Measurements from ENCODE around the gene PHLPP1. TPM values are rescaled to one million over a fixed set of nuclear protein-coding genes. Genes with fewer than 3 reads are reported as not detected.

Gene PHLPP1
- total RNA-seq, 4 donors from 2014 or later, result 17.7 to 29.5 (median 25.5) TPM

GRCh38 chr18:62973689-62974088, 258.3 kb downstream of the PHLPP1 start:
- intact Hi-C loops (cut with DNase I; ENCODE audit: low total_unique reads) (no loop called here), in situ Hi-C loops (cut with MboI; ENCODE audit: low pct_ligation_motif_present in 1 of 4, low pct_unique_long_range_greater_than_20kb in 1 of 4, low sequenced_read_pairs in 3 of 4) (loop anchor here in 1 of 4 donors (25.0 kb wide), 1 partner anchor 261 kb away; the partner anchor contains the start of gene PHLPP1)
- Histone ChIP-seq H3K27ac (no peak overlapping the region), H3K4me1 (peaks cover 0 to 5% (median 0%) of the 10 kb centered on the region in 4 donors), H3K36me3 (peaks cover 0 to 5% (median 0%) of the 10 kb centered on the region in 4 donors), H3K9me3 (no peaks in the 10 kb centered on the region), H3K27me3 (no peaks in the 10 kb centered on the region), H3K4me3 (no peak overlapping the region)
- WGBS, 2 donors (ENCODE audit: low coverage in 1 of 2), result 87% methylated on average over 1 of the region's 1 CpG; no CpG with 5 or more reads in 1 of the 2 donors
- DNase-seq, result no peak
- TF ChIP-seq, protein P1, sequence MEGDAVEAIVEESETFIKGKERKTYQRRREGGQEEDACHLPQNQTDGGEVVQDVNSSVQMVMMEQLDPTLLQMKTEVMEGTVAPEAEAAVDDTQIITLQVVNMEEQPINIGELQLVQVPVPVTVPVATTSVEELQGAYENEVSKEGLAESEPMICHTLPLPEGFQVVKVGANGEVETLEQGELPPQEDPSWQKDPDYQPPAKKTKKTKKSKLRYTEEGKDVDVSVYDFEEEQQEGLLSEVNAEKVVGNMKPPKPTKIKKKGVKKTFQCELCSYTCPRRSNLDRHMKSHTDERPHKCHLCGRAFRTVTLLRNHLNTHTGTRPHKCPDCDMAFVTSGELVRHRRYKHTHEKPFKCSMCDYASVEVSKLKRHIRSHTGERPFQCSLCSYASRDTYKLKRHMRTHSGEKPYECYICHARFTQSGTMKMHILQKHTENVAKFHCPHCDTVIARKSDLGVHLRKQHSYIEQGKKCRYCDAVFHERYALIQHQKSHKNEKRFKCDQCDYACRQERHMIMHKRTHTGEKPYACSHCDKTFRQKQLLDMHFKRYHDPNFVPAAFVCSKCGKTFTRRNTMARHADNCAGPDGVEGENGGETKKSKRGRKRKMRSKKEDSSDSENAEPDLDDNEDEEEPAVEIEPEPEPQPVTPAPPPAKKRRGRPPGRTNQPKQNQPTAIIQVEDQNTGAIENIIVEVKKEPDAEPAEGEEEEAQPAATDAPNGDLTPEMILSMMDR (IDR thresholded peaks at IDR 0.05), result no peak
- TF ChIP-seq POLR2AphosphoS5 (IDR thresholded peaks at IDR 0.05) (no peak), POLR2A (IDR thresholded peaks at IDR 0.05) (no peak), EP300 (IDR thresholded peaks at IDR 0.05; ENCODE audit: low read depth) (no peak)

- TF ChIP-seq POLR2AphosphoS5 (IDR thresholded peaks at IDR 0.05) (no peak), EP300 (IDR thresholded peaks at IDR 0.05; ENCODE audit: low read depth) (no peak), POLR2A (IDR thresholded peaks at IDR 0.05) (no peak)
- TF ChIP-seq, protein P1 (IDR thresholded peaks at IDR 0.05), result no peak
- in situ Hi-C loops (cut with MboI; ENCODE audit: low pct_ligation_motif_present in 1 of 4, low pct_unique_long_range_greater_than_20kb in 1 of 4, low sequenced_read_pairs in 3 of 4), result loop anchor here in 1 of 4 donors (25.0 kb wide), 1 partner anchor 262 kb away; the partner anchor contains the start of gene PHLPP1
- no peaks in the 10 kb centered on the region for H3K9me3 ChIP-seq
- H3K27me3 ChIP-seq, result no peaks in the 10 kb centered on the region
- DNase-seq, result no peak
- intact Hi-C loops (cut with DNase I; ENCODE audit: low total_unique reads), result no loop called here
- 89 to 93% methylated on average over 2 to 3 of the region's 3 CpGs for WGBS, 2 donors (ENCODE audit: low coverage in 1 of 2)
- H3K4me3 ChIP-seq, result no peak overlapping the region
- H3K27ac ChIP-seq, result no peak overlapping the region
- peaks cover 0 to 5% (median 0%) of the 10 kb centered on the region in 4 donors for H3K36me3 ChIP-seq
- H3K4me1 ChIP-seq, result peaks cover 0 to 5% (median 0%) of the 10 kb centered on the region in 4 donors
Measured at GRCh38 chr18:62974388-62974787, 259.0 kb downstream of the PHLPP1 start.

DNA sequence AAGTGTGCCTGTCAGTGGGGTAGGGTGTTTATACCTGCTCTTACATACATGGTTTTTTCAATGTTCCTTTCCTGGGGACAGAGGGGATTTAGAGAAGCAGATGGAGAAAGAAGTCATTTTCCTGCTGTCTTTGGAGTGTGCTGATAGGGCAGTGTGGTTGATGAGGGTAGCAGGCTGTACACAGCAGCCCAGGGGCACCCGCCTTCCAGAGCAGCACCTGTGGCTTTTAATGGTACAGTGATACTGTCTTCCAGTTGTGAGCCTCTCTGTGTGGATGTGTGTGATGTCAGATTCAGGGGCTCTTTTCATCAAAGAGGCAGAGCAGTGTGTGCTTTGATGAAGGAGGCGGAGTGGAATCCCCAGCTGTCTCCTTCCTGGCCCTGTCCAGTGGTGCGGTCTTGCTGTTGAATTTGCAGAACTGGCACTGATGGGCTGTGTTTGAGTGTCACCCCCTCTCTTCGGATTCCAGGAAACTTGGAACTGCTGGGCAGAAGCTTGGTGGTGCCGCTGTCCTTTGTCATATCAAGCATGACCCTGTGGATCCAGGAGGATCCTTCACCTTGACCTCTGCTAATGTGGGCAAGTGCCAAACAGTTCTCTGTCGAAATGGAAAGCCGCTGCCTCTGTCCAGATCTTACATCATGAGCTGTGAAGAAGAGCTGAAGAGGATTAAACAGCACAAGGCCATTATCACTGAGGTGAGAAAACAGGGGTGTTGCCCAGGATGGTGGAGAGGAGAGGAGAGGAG, 259.8 kb downstream of the PHLPP1 start:
- no peak for TF ChIP-seq POLR2AphosphoS5 (IDR thresholded peaks at IDR 0.05)
- no peak overlapping the region for H3K4me3 ChIP-seq
- H3K27ac ChIP-seq, result no peak overlapping the region
- 94% methylated on average over 7 of the region's 7 CpGs; no CpG with 5 or more reads in 1 of the 2 donors for WGBS, 2 donors (ENCODE audit: low coverage in 1 of 2)
- intact Hi-C loops (cut with DNase I; ENCODE audit: low total_unique reads), result no loop called here
- no peak for DNase-seq
- H3K4me1 ChIP-seq, result peaks cover 0 to 5% (median 0%) of the 10 kb centered on the region in 4 donors
- no peaks in the 10 kb centered on the region for H3K9me3 ChIP-seq
- peaks cover 0 to 5% (median 0%) of the 10 kb centered on the region in 4 donors for H3K36me3 ChIP-seq
- in situ Hi-C loops (cut with MboI; ENCODE audit: low pct_ligation_motif_present in 1 of 4, low pct_unique_long_range_greater_than_20kb in 1 of 4, low sequenced_read_pairs in 3 of 4), result loop anchor here in 2 of 4 donors (25.0 kb wide), 2 partner anchors 263 to 388 kb away; partner anchors contain the start of gene PHLPP1 (in 2 of the 2)
- no peaks in the 10 kb centered on the region for H3K27me3 ChIP-seq

- no peak for DNase-seq
- H3K27me3 ChIP-seq, result no peaks in the 10 kb centered on the region
- no peak for TF ChIP-seq POLR2AphosphoS5 (IDR thresholded peaks at IDR 0.05)
- no peak for TF ChIP-seq EP300 (IDR thresholded peaks at IDR 0.05; ENCODE audit: low read depth)
- H3K4me1 ChIP-seq, result peaks cover 0 to 5% (median 0%) of the 10 kb centered on the region in 4 donors
- H3K27ac ChIP-seq, result peak overlapping the region in 1 of 4 donors; percentile 13
- no peak overlapping the region for H3K4me3 ChIP-seq
- peaks cover 0 to 5% (median 0%) of the 10 kb centered on the region in 4 donors for H3K36me3 ChIP-seq
- intact Hi-C loops (cut with DNase I; ENCODE audit: low total_unique reads), result no loop called here
- 43 to 83% methylated on average over 1 to 2 of the region's 2 CpGs for WGBS, 2 donors (ENCODE audit: low coverage in 1 of 2)
- in situ Hi-C loops (cut with MboI; ENCODE audit: low pct_ligation_motif_present in 1 of 4, low pct_unique_long_range_greater_than_20kb in 1 of 4, low sequenced_read_pairs in 3 of 4), result loop anchor here in 1 of 4 donors (25.0 kb wide), 2 partner anchors 263 to 388 kb away; partner anchors contain the start of gene PHLPP1
- H3K9me3 ChIP-seq, result no peaks in the 10 kb centered on the region
Measured at GRCh38 chr18:62975785-62976184, 260.4 kb downstream of the PHLPP1 start.

DNA sequence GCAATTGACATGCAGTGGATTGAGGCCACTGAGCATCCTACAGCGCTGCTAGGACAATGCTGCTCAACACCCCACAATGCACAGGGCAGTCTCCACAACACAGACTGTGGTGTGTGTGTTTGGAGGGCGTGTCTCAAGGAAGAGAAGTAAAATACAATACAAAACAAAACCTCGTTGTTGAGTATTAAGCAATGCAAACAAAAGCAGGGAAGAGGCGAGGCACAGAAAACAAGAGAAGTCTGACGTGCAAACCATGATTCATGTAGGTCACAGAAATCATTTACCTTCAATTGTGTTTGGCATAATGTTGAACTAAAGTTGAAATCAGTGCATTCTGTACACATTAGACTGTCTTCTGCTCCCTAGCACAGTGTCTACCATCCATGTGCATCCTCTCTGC, 260.9 kb downstream of the PHLPP1 start:
- TF ChIP-seq, protein P1 (IDR thresholded peaks at IDR 0.05), result no peak
- no peak for TF ChIP-seq EP300 (IDR thresholded peaks at IDR 0.05; ENCODE audit: low read depth)
- no peak for TF ChIP-seq POLR2AphosphoS5 (IDR thresholded peaks at IDR 0.05)
- TF ChIP-seq POLR2A (IDR thresholded peaks at IDR 0.05), result no peak
- Histone ChIP-seq H3K4me3 (no peak overlapping the region), H3K27me3 (no peaks in the 10 kb centered on the region), H3K9me3 (no peaks in the 10 kb centered on the region), H3K4me1 (peaks cover 0 to 5% (median 0%) of the 10 kb centered on the region in 4 donors), H3K27ac (peak overlapping the region in 2 of 4 donors; percentile 10 to 14), H3K36me3 (peaks cover 0 to 5% (median 0%) of the 10 kb centered on the region in 4 donors)
- in situ Hi-C loops (cut with MboI; ENCODE audit: low pct_ligation_motif_present in 1 of 4, low pct_unique_long_range_greater_than_20kb in 1 of 4, low sequenced_read_pairs in 3 of 4) (loop anchor here in 1 of 4 donors (25.0 kb wide), 2 partner anchors 264 to 389 kb away; partner anchors contain the start of gene PHLPP1), intact Hi-C loops (cut with DNase I; ENCODE audit: low total_unique reads) (no loop called here)
- DNase-seq, result peak; percentile 29
- 42 to 48% methylated on average over 3 to 5 of the region's 5 CpGs for WGBS, 2 donors (ENCODE audit: low coverage in 1 of 2)
